GM12864 (cell line): Measurements from ENCODE around the gene C1orf105.

Experiments
- DNase-seq: peaks from one replicate; pipeline ENCODE4 v3.0.0-alpha.2; 2011; ENCODE audit warnings: low read depth
- H3K4me3 ChIP-seq: 2 replicates; pipeline ENCODE4 v1.5.1; 2011; ENCODE audit warnings: mild to moderate bottlenecking, low read depth, low read length, control low read depth
- TF ChIP-seq, protein P1 (sequence below): IDR thresholded peaks from 2 replicates; pipeline ENCODE4 v1.5.1; 2011; ENCODE audit warnings: low read depth, mild to moderate bottlenecking, moderate library complexity, low read length, control low read depth, inconsistent platforms; ENCODE audit errors: missing control alignments

C1orf105 gene

DNA sequence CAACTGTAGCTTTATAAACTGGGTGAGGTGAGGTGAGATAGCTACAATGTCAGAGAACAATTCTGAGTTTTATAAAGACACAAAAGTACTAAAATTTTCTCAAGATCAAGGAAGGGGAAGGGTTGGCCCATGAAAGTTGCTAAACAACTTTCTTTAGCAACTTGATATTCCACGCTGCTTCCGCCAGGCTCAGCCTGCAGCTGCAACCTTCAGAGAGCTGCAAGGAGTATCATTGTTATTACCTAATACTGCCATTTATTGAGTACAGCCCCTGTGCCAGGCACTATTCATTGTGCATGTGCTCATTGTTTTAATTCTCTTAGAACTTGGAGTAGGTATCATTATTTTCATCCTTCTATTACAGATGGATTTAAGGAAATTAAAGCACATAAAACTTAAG lies 78.4 kb downstream of the C1orf105 start:
- DNase-seq: no peak
- TF ChIP-seq, protein P1, sequence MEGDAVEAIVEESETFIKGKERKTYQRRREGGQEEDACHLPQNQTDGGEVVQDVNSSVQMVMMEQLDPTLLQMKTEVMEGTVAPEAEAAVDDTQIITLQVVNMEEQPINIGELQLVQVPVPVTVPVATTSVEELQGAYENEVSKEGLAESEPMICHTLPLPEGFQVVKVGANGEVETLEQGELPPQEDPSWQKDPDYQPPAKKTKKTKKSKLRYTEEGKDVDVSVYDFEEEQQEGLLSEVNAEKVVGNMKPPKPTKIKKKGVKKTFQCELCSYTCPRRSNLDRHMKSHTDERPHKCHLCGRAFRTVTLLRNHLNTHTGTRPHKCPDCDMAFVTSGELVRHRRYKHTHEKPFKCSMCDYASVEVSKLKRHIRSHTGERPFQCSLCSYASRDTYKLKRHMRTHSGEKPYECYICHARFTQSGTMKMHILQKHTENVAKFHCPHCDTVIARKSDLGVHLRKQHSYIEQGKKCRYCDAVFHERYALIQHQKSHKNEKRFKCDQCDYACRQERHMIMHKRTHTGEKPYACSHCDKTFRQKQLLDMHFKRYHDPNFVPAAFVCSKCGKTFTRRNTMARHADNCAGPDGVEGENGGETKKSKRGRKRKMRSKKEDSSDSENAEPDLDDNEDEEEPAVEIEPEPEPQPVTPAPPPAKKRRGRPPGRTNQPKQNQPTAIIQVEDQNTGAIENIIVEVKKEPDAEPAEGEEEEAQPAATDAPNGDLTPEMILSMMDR: no peak
- no peak overlapping the region for H3K4me3 ChIP-seq

DNA sequence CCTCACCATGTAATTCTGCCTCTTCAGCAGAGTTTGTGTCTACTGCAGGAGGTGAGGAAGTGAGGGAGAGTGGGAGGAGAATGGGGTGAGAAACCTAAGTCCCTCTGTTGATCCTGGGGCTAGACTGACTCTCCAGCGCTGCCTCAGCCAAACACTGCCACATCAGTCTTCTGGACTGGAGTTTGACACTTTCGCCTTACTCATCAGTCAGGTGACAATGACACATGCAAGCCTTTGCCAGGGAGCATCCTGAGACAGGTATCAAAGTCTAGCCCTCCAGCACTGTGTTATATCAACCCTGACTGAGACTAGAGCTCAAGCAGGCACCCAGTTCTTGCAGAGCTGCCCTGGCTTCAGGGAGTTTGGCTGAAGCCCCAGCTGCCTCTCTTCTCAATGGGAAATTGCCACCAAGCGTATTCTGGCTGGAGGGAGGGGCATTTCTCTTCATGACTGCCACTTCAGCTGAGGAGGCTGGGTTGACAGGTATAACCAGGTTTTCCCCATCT lies 79.2 kb downstream of the C1orf105 start:
- peak; percentile 3 for DNase-seq
- H3K4me3 ChIP-seq: no peak overlapping the region
- TF ChIP-seq, protein P1: no peak

GRCh38 chr1:172500207-172500606 lies 79.7 kb downstream of the C1orf105 start:
- no peak overlapping the region for H3K4me3 ChIP-seq
- TF ChIP-seq, protein P1: no peak
- DNase-seq: no peak

DNA sequence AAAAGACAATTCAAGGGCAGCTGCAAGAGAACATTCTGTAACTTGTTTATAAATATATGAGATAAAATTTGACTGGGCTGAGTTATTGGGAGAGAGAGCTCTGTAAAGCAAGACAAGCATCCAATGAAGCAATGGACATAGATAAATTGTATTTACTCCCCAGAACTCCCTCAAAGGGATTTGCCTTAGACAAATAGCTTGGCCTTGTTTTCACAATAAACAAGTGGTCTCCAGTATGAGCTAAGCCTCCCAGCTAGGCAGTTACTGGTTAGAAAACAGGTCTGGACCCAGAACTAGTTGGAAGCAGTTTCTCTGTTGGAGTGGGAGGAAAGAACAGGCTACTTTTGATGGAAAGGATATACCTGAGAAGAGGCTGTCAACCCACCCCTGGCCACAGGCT lies 87.3 kb downstream of the C1orf105 start:
- no peak for DNase-seq
- H3K4me3 ChIP-seq: no peak overlapping the region
- TF ChIP-seq, protein P1: no peak

DNA sequence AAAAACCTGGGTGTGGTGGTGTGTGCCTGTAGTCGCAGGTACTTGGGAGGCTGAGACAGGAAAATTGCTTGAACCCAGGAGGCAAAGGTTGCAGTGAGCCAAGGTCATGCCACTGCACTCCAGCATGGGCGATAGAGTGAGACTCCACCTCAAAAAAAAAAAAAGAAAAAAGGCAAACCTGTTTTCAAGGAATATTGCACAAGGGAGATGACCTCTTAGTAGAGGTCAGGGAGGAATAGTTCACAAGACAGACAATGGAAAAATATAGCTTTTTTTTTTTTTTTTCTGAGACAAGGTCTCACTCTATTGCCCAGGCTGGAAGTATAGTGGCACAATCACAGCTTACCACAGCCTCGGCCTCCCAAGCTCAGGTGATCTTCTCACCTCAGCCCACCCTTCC lies 90.0 kb downstream of the C1orf105 start:
- TF ChIP-seq, protein P1: no peak
- no peak overlapping the region for H3K4me3 ChIP-seq
- DNase-seq: no peak

DNA sequence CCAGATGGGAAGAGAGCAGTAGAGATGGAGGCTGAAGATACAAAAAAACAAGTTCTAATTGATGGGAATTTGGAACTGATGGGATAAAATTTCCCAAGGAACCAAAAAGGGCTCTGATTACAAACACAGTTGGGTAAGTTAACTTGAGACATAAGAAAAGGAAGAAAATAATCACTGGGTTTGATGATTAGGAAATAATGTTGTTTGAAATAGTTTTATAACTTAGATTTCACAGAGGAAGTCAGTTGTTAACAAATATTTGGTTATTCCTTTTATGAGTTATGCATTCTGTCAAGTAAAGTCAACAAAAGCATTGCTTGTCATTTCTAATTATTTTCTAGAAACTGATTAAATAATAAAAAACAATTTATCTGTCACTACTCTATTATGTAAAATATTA lies 92.1 kb downstream of the C1orf105 start:
- TF ChIP-seq, protein P1: no peak
- no peak overlapping the region for H3K4me3 ChIP-seq
- DNase-seq: no peak

- TF ChIP-seq, protein P1: no peak
- DNase-seq: no peak
- H3K4me3 ChIP-seq: no peak overlapping the region
Observed at GRCh38 chr1:172513479-172513878, 93.0 kb downstream of the C1orf105 start.
